Neural cell (in vitro differentiated cells): Measurements from ENCODE around the gene KCTD17. TPM values are rescaled to one million over a fixed set of nuclear protein-coding genes. Genes with fewer than 3 reads are reported as not detected.

Experiments
- H2AFZ ChIP-seq: fragments of 200-600, 300-800 bp; sonication (generic), shearing (Covaris generic); 2 replicates; pipeline ENCODE4 v1.6.0; 2014; ENCODE audit warnings: low read depth, mild to moderate bottlenecking, antibody characterized with exemption, low read length, moderate library complexity
- H3F3A ChIP-seq: fragments of 200-600 bp; shearing (Covaris generic); 2 replicates; pipeline ENCODE4 v1.6.1; 2016; ENCODE audit warnings: mild to moderate bottlenecking, moderate library complexity, mixed read lengths, antibody characterized with exemption, low read length; ENCODE audit not compliant: insufficient read depth, poor library complexity, severe bottlenecking
- H3K27ac ChIP-seq: fragments of 200-600, 300-800 bp; sonication (generic), shearing (Covaris generic); 2 replicates; pipeline ENCODE4 v1.5.1; 2014; ENCODE audit warnings: mild to moderate bottlenecking, low read length, moderate library complexity
- H3K27me3 ChIP-seq: fragments of 300-800, 200-600 bp; sonication (generic), shearing (Covaris generic); 2 replicates; pipeline ENCODE4 v1.6.0; 2014; ENCODE audit warnings: mild to moderate bottlenecking, low read depth, low read length, moderate library complexity; ENCODE audit not compliant: insufficient read depth
- H3K36me3 ChIP-seq: fragments of 300-800, 200-600 bp; sonication (generic), shearing (Covaris generic); 2 replicates; pipeline ENCODE4 v1.5.1; 2014; ENCODE audit warnings: mild to moderate bottlenecking, antibody characterized with exemption, low read length, moderate library complexity; ENCODE audit not compliant: insufficient read depth
- H3K4me2 ChIP-seq: fragments of 300-800, 200-600 bp; sonication (generic), shearing (Covaris generic); 2 replicates; pipeline ENCODE4 v1.6.0; 2014; ENCODE audit warnings: mild to moderate bottlenecking, low read length
- H3K4me3 ChIP-seq: fragments of 300-800, 200-600 bp; sonication (generic), shearing (Covaris generic); 2 replicates; pipeline ENCODE4 v1.5.1; 2014; ENCODE audit warnings: mild to moderate bottlenecking, low read length, moderate library complexity
- H3K79me2 ChIP-seq: fragments of 200-600 bp; shearing (Covaris generic); replicated peaks from 2 replicates; pipeline ENCODE4 v1.6.0; 2014; ENCODE audit warnings: mild to moderate bottlenecking, low read length, moderate library complexity; ENCODE audit not compliant: insufficient read depth
- H3K9ac ChIP-seq: fragments of 300-800, 200-600 bp; sonication (generic), shearing (Covaris generic); 2 replicates; pipeline ENCODE4 v1.6.1; 2016; ENCODE audit warnings: mild to moderate bottlenecking, low read length, mixed read lengths
- H3K9me2 ChIP-seq: fragments of 200-600 bp; shearing (Covaris generic); 2 replicates; pipeline ENCODE4 v1.6.1; 2016; ENCODE audit warnings: mild to moderate bottlenecking, low read length, mixed read lengths; ENCODE audit not compliant: insufficient read depth
- H3K9me3 ChIP-seq: fragments of 200-600, 300-800 bp; sonication (generic), shearing (Covaris generic); 2 replicates; pipeline ENCODE4 v1.6.1; 2016; ENCODE audit warnings: mild to moderate bottlenecking, mixed run types, low read length, moderate library complexity, mixed read lengths
- H4K20me1 ChIP-seq: fragments of 200-600 bp; shearing (Covaris generic); 2 replicates; pipeline ENCODE4 v1.6.1; 2016; ENCODE audit warnings: mild to moderate bottlenecking, mixed run types; ENCODE audit not compliant: insufficient read depth
- CTCF ChIP-seq: fragments of 450-650 bp; IDR thresholded peaks from 2 replicates; pipeline ENCODE4 v1.5.1; 2014; ENCODE audit warnings: antibody characterized with exemption, mild to moderate bottlenecking, moderate library complexity; ENCODE audit not compliant: poor library complexity, severe bottlenecking
- EP300 ChIP-seq: fragments of 450-650 bp; conservative IDR thresholded peaks from 2 replicates; pipeline ENCODE4 v1.6.1; 2014; ENCODE audit warnings: antibody characterized with exemption, mild to moderate bottlenecking, moderate library complexity; ENCODE audit not compliant: poor library complexity, severe bottlenecking
- EZH2 ChIP-seq: fragments of 200-600, 300-800 bp; shearing (Covaris generic), sonication (generic); IDR thresholded peaks from 2 replicates; pipeline ENCODE4 v1.6.1; 2014; ENCODE audit warnings: antibody characterized with exemption, low read length, borderline replicate concordance, mild to moderate bottlenecking; ENCODE audit not compliant: insufficient read depth, poor library complexity, severe bottlenecking
- MXI1 ChIP-seq: fragments of 450-650 bp; conservative IDR thresholded peaks from 2 replicates; pipeline ENCODE4 v1.6.1; 2014; ENCODE audit warnings: antibody characterized with exemption, mild to moderate bottlenecking; ENCODE audit not compliant: poor library complexity, severe bottlenecking
- POLR2AphosphoS5 ChIP-seq: IDR thresholded peaks from 2 replicates; pipeline ENCODE4 v1.6.1; 2012
- RAD21 ChIP-seq: fragments of 450-650 bp; conservative IDR thresholded peaks from 2 replicates; pipeline ENCODE4 v1.6.1; 2014; ENCODE audit warnings: antibody characterized with exemption, mild to moderate bottlenecking, moderate library complexity
- SMC3 ChIP-seq: fragments of 450-650 bp; conservative IDR thresholded peaks from 2 replicates; pipeline ENCODE4 v1.6.1; 2014; ENCODE audit warnings: antibody characterized with exemption, mild to moderate bottlenecking, moderate library complexity; ENCODE audit not compliant: poor library complexity
- TAF1 ChIP-seq: IDR thresholded peaks from 2 replicates; pipeline ENCODE4 v1.6.1; 2012; ENCODE audit warnings: low read depth
- polyA plus RNA-seq: library from polyadenylated mRNA; depleted of rRNA; stranded (reverse); fragments of >200 nt; gene quantifications from 2 replicates; pipeline ENCODE4 v1.2.3, GENCODE V29; 2014
- TF ChIP-seq, protein P1 (sequence below): IDR thresholded peaks from 2 replicates; pipeline ENCODE4 v1.6.1; 2012; ENCODE audit warnings: borderline replicate concordance

KCTD17 gene
- polyA plus RNA-seq, 1 donor from 2014 or later = 96.3 TPM

DNA sequence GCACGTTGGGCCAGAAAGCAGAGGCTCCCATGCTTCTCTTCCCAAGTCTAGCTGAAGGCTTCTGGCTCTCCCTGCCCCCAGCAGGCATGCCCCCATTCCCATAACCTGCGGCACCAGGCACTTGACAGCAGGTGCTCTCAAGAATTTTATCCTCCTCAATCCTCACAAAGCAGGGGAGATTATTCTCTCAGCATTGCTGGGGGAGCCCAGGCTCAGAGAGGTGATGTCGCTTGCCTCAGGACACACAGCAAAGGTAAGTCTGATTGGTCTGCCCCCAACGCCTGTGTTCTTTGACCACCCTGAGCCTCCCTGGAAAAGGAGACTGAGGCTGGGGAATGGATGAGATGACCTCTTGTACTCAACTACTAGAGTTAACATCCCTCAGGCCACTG, 37.1 kb upstream of the KCTD17 start:
- no peak overlapping the region for H2AFZ ChIP-seq
- H4K20me1 ChIP-seq = no peaks in the 10 kb centered on the region
- no peak overlapping the region for H3K4me2 ChIP-seq
- H3K79me2 ChIP-seq = no peaks in the 10 kb centered on the region
- H3K9me3 ChIP-seq = no peaks in the 10 kb centered on the region
- no peaks in the 10 kb centered on the region for H3F3A ChIP-seq
- H3K36me3 ChIP-seq = no peaks in the 10 kb centered on the region
- no peak overlapping the region for H3K27ac ChIP-seq
- TF ChIP-seq RAD21 = no peak
- no peak for TF ChIP-seq SMC3
- TF ChIP-seq TAF1 = no peak
- no peak for TF ChIP-seq EZH2
- TF ChIP-seq, protein P1, sequence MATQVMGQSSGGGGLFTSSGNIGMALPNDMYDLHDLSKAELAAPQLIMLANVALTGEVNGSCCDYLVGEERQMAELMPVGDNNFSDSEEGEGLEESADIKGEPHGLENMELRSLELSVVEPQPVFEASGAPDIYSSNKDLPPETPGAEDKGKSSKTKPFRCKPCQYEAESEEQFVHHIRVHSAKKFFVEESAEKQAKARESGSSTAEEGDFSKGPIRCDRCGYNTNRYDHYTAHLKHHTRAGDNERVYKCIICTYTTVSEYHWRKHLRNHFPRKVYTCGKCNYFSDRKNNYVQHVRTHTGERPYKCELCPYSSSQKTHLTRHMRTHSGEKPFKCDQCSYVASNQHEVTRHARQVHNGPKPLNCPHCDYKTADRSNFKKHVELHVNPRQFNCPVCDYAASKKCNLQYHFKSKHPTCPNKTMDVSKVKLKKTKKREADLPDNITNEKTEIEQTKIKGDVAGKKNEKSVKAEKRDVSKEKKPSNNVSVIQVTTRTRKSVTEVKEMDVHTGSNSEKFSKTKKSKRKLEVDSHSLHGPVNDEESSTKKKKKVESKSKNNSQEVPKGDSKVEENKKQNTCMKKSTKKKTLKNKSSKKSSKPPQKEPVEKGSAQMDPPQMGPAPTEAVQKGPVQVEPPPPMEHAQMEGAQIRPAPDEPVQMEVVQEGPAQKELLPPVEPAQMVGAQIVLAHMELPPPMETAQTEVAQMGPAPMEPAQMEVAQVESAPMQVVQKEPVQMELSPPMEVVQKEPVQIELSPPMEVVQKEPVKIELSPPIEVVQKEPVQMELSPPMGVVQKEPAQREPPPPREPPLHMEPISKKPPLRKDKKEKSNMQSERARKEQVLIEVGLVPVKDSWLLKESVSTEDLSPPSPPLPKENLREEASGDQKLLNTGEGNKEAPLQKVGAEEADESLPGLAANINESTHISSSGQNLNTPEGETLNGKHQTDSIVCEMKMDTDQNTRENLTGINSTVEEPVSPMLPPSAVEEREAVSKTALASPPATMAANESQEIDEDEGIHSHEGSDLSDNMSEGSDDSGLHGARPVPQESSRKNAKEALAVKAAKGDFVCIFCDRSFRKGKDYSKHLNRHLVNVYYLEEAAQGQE = no peak
- no peak for TF ChIP-seq POLR2AphosphoS5
- TF ChIP-seq EP300 = no peak
- no peak for TF ChIP-seq CTCF
- TF ChIP-seq MXI1 = no peak
- no peak overlapping the region for H3K4me3 ChIP-seq
- no peaks in the 10 kb centered on the region for H3K27me3 ChIP-seq
- no peaks in the 10 kb centered on the region for H3K9me2 ChIP-seq
- H3K9ac ChIP-seq = no peak overlapping the region

DNA sequence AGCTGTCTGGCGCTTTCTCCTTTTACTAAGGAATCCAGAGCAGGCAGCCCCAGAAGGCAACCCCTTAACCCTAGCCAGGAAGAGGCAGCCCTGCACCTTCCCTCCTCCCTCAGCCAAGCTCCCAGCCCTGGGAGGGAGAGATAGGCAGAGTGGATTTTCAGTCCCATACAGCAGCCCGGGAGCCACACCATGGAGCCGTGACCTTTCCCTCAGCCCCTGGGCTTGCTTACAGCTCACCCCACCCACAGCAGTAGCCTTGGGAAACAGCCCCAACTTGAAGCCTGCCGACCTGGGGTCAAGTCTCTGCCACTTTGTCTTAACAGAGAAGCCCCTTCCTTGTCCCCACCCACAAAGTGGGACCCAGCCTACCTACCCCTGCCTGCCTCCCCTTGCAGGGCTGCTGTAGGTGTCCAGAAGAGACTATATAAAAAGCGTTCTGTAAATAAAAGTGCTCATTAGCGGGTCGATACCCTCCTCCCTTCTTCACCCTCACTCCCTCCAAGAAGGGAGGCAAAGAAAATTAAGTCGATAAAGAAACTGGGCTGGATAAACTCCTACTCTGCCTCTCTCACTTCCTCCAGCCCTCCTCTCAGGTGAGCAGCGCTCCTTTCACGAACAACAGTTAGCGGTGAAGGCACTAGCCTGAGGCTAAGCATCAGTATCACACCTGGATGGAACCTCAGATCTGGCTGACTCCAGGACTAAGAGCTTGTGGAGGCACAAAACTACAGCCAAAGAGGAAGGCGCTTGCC, 36.5 kb upstream of the KCTD17 start:
- H3K36me3 ChIP-seq = no peaks in the 10 kb centered on the region
- no peak overlapping the region for H3K4me2 ChIP-seq
- no peak overlapping the region for H3K27ac ChIP-seq
- no peaks in the 10 kb centered on the region for H3K9me3 ChIP-seq
- no peak overlapping the region for H3K4me3 ChIP-seq
- H3K79me2 ChIP-seq = peaks cover 4% of the 10 kb centered on the region
- no peaks in the 10 kb centered on the region for H3F3A ChIP-seq
- H3K27me3 ChIP-seq = no peaks in the 10 kb centered on the region
- no peaks in the 10 kb centered on the region for H4K20me1 ChIP-seq
- H2AFZ ChIP-seq = no peak overlapping the region
- TF ChIP-seq, protein P1 = no peak
- TF ChIP-seq POLR2AphosphoS5 (no peak), TAF1 (no peak), EZH2 (no peak), EP300 (no peak), MXI1 (no peak), SMC3 (no peak), CTCF (no peak), RAD21 (no peak)
- no peak overlapping the region for H3K9ac ChIP-seq
- H3K9me2 ChIP-seq = no peaks in the 10 kb centered on the region
